Measurements from ENCODE around the gene CYFIP1.
A peak's percentile ranks its signal among the peaks of the same experiment; 100 is the strongest.

Gene CYFIP1

GRCh38 chr15:22915866-22916515 lies 64.2 kb downstream of the CYFIP1 start:
- no peak for DNase-seq

- DNase-seq, result no peak
Observed at GRCh38 chr15:22913646-22914380, 66.4 kb downstream of the CYFIP1 start.

- no peak for DNase-seq
Observed at GRCh38 chr15:22912256-22912655, 67.9 kb downstream of the CYFIP1 start.

- DNase-seq, result no peak
Observed at GRCh38 chr15:22911306-22911705, 68.9 kb downstream of the CYFIP1 start.

GRCh38 chr15:22908830-22909229 lies 71.3 kb downstream of the CYFIP1 start:
- DNase-seq, result no peak

GRCh38 chr15:22907161-22907950 lies 72.8 kb downstream of the CYFIP1 start:
- DNase-seq, result no peak

- DNase-seq, result no peak
Observed at GRCh38 chr15:22904736-22905135, 75.4 kb downstream of the CYFIP1 start.

- no peak for DNase-seq
Observed at GRCh38 chr15:22903961-22904534, 76.1 kb downstream of the CYFIP1 start.

GRCh38 chr15:22903427-22903826 lies 76.7 kb downstream of the CYFIP1 start:
- DNase-seq, result no peak

GRCh38 chr15:22902981-22903380 lies 77.2 kb downstream of the CYFIP1 start:
- no peak for DNase-seq

- DNase-seq, result no peak
Observed at GRCh38 chr15:22902578-22902977, 77.6 kb downstream of the CYFIP1 start.

GRCh38 chr15:22902046-22902445 lies 78.1 kb downstream of the CYFIP1 start:
- no peak for DNase-seq

GRCh38 chr15:22895465-22896190 lies 84.5 kb downstream of the CYFIP1 start:
- peak; percentile 87 for DNase-seq

GRCh38 chr15:22893881-22894280 lies 86.3 kb downstream of the CYFIP1 start:
- DNase-seq, result no peak

- no peak for DNase-seq
Observed at GRCh38 chr15:22893081-22893480, 87.1 kb downstream of the CYFIP1 start.

GRCh38 chr15:22892333-22892732 lies 87.8 kb downstream of the CYFIP1 start:
- DNase-seq, result no peak

GRCh38 chr15:22891426-22892210 lies 88.5 kb downstream of the CYFIP1 start:
- no peak for DNase-seq

GRCh38 chr15:22890296-22890695 lies 89.9 kb downstream of the CYFIP1 start:
- no peak for DNase-seq

GRCh38 chr15:22889146-22889818 lies 90.9 kb downstream of the CYFIP1 start:
- DNase-seq, result no peak

GRCh38 chr15:22888120-22888859 lies 91.9 kb downstream of the CYFIP1 start:
- DNase-seq, result no peak
